Fibroblast of the aortic adventitia (primary cell): ENCODE results near the gene TRAF6. TPM values are rescaled to one million over a fixed set of nuclear protein-coding genes. Genes with fewer than 3 reads are reported as not detected.
"Not testable (repeated sequence)": the region's sequence is repeated elsewhere in the genome, so short reads cannot be mapped to it uniquely, and the experiment has no call there.

Source experiments
- DNase-seq: peaks from one replicate; pipeline ENCODE4 v3.0.0-alpha.2; 2010; ENCODE audit warnings: low read depth
- H3K4me3 ChIP-seq: 2 replicates; pipeline ENCODE4 v1.5.1; 2011; ENCODE audit warnings: low read depth, mild to moderate bottlenecking, control low read depth, low read length, moderate library complexity
- CTCF ChIP-seq: IDR thresholded peaks from 2 replicates; pipeline ENCODE4 v1.5.1; 2011; ENCODE audit warnings: mild to moderate bottlenecking, low read length, control low read depth, inconsistent platforms; ENCODE audit not compliant: insufficient read depth
- total RNA-seq: library from RNA; depleted of rRNA; stranded (reverse); fragments of >200 nt; gene quantifications from 2 replicates; pipeline ENCODE4 v1.2.3, GENCODE V29; 2012; ENCODE audit warnings: low replicate concordance

Gene TRAF6
- total RNA-seq, 1 donor: 11.8 TPM

- TF ChIP-seq CTCF: no peak
- H3K4me3 ChIP-seq: no peak overlapping the region
Measured at GRCh38 chr11:36493332-36493731, 16.7 kb downstream of the TRAF6 start.

GRCh38 chr11:36492724-36493304 lies 17.3 kb downstream of the TRAF6 start:
- peak; percentile 75 for DNase-seq
- TF ChIP-seq CTCF: peak; percentile 79
- H3K4me3 ChIP-seq: no peak overlapping the region

More at GRCh38 chr11:36493332-36493731, 16.7 kb downstream of the TRAF6 start:
- DNase-seq: no peak

- no peak overlapping the region for H3K4me3 ChIP-seq
- TF ChIP-seq CTCF: no peak
- no peak for DNase-seq
Measured at GRCh38 chr11:36490026-36490806, 19.9 kb downstream of the TRAF6 start.

- no peak overlapping the region for H3K4me3 ChIP-seq
- no peak for TF ChIP-seq CTCF
- DNase-seq: no peak
Measured at GRCh38 chr11:36488096-36488495, 22.0 kb downstream of the TRAF6 start.

- TF ChIP-seq CTCF: no peak
- no peak for DNase-seq
- H3K4me3 ChIP-seq: no peak overlapping the region
Measured at GRCh38 chr11:36487619-36488018, 22.5 kb downstream of the TRAF6 start.

- H3K4me3 ChIP-seq: no peak overlapping the region
- no peak for TF ChIP-seq CTCF
- DNase-seq: no peak
Measured at GRCh38 chr11:36485298-36486002, 24.6 kb downstream of the TRAF6 start.

- not testable (repeated sequence) for H3K4me3 ChIP-seq, DNase-seq
Measured at GRCh38 chr11:36483042-36483441, 27.0 kb downstream of the TRAF6 start.
